ENCODE data around the gene NUFIP2.

NUFIP2 gene

GRCh38 chr17:29247219-29247618, 46.7 kb downstream of the NUFIP2 start:
- no peak overlapping the region for H3K27ac ChIP-seq (ENCODE audit: low read depth, low read length)

GRCh38 chr17:29246628-29247027, 47.3 kb downstream of the NUFIP2 start, which contains the start of gene CRYBA1:
CRYBA1 (plus strand) TSS chr17:29246859; CDS start chr17:29246864, 5 bp downstream.
- no peak for DNase-seq
- Histone ChIP-seq H3K9me3 (ENCODE audit: insufficient read depth, low read depth, low read length) (peaks cover 1% of the 10 kb centered on the region), H4K12ac (ENCODE audit: low read depth, low read length) (no peak within 1 kb of the TSS)

More at GRCh38 chr17:29247219-29247618, 46.7 kb downstream of the NUFIP2 start:
- H3K14ac ChIP-seq (ENCODE audit: low read length), result no peak overlapping the region
- no peak overlapping the region for H3K23ac ChIP-seq (ENCODE audit: low read length)
- no peak overlapping the region for H4K91ac ChIP-seq (ENCODE audit: low read depth, low read length)
- H3K27me3 ChIP-seq (ENCODE audit: insufficient read depth, low read length), result no peaks in the 10 kb centered on the region
- no peak overlapping the region for H3K4me3 ChIP-seq (ENCODE audit: low read depth, low read length)
- peaks cover 5% of the 10 kb centered on the region for H3K79me1 ChIP-seq (ENCODE audit: low read length)
- H3K9ac ChIP-seq (ENCODE audit: low read length), result no peak overlapping the region
- H2BK120ac ChIP-seq (ENCODE audit: insufficient read depth, low read length, poor library complexity), result no peak overlapping the region
- H2AFZ ChIP-seq (ENCODE audit: insufficient read depth, low read length, poor library complexity), result no peak overlapping the region
- no peak for DNase-seq
- 100% methylated on average over 1 of the region's 2 CpGs for WGBS (ENCODE audit: extremely low coverage, insufficient coverage, insufficient read length)
- H4K8ac ChIP-seq (ENCODE audit: low read depth, low read length), result no peak overlapping the region
- no peak overlapping the region for H2BK12ac ChIP-seq (ENCODE audit: low read length)
- H2AK5ac ChIP-seq (ENCODE audit: low read length), result no peak overlapping the region
- H2BK5ac ChIP-seq (ENCODE audit: low read depth, low read length, poor library complexity), result no peak overlapping the region
- no peaks in the 10 kb centered on the region for H3K36me3 ChIP-seq (ENCODE audit: control insufficient read depth in 1 of 2, insufficient read depth in 2 of 2, low read length in 2 of 2)
- H3K4me2 ChIP-seq (ENCODE audit: low read length), result no peak overlapping the region
- H3K9me3 ChIP-seq (ENCODE audit: insufficient read depth, low read depth, low read length), result peaks cover 1% of the 10 kb centered on the region
- H4K12ac ChIP-seq (ENCODE audit: low read depth, low read length), result no peak overlapping the region
- H3K4me1 ChIP-seq (ENCODE audit: control insufficient read depth in 1 of 2, insufficient read depth in 2 of 2, low read length in 2 of 2), result peaks cover 11 to 14% of the 10 kb centered on the region in 2 experiments
- no peak overlapping the region for H3K4ac ChIP-seq (ENCODE audit: low read depth, low read length)
- H3K79me2 ChIP-seq (ENCODE audit: control insufficient read depth, insufficient read depth, low read length, poor library complexity), result peaks cover 2% of the 10 kb centered on the region
- H3K18ac ChIP-seq (ENCODE audit: low read length), result no peak overlapping the region

GRCh38 chr17:29245401-29245800, 48.5 kb downstream of the NUFIP2 start:
- H3K14ac ChIP-seq (ENCODE audit: low read length), result no peak overlapping the region
- no peak overlapping the region for H2BK12ac ChIP-seq (ENCODE audit: low read length)
- no CpG with 5 or more reads among the region's 6 CpGs for whole genome bisulfite sequencing (ENCODE audit: extremely low coverage, insufficient coverage, insufficient read length)
- peaks cover 13 to 18% of the 10 kb centered on the region in 2 experiments for H3K4me1 ChIP-seq (ENCODE audit: control insufficient read depth in 1 of 2, insufficient read depth in 2 of 2, low read length in 2 of 2)
- H2AK5ac ChIP-seq (ENCODE audit: low read length), result no peak overlapping the region
- H3K9me3 ChIP-seq (ENCODE audit: insufficient read depth, low read depth, low read length), result peaks cover 1% of the 10 kb centered on the region
- no peak for DNase-seq
- H3K18ac ChIP-seq (ENCODE audit: low read length), result no peak overlapping the region
- H3K36me3 ChIP-seq (ENCODE audit: control insufficient read depth in 1 of 2, insufficient read depth in 2 of 2, low read length in 2 of 2), result no peaks in the 10 kb centered on the region
- no peak overlapping the region for H3K9ac ChIP-seq (ENCODE audit: low read length)
- H3K23ac ChIP-seq (ENCODE audit: low read length), result no peak overlapping the region
- no peak overlapping the region for H3K4me3 ChIP-seq (ENCODE audit: low read depth, low read length)
- no peak overlapping the region for H2BK5ac ChIP-seq (ENCODE audit: low read depth, low read length, poor library complexity)
- no peak overlapping the region for H4K12ac ChIP-seq (ENCODE audit: low read depth, low read length)
- H3K79me1 ChIP-seq (ENCODE audit: low read length), result peaks cover 2% of the 10 kb centered on the region
- H4K8ac ChIP-seq (ENCODE audit: low read depth, low read length), result no peak overlapping the region
- H4K91ac ChIP-seq (ENCODE audit: low read depth, low read length), result no peak overlapping the region
- no peak overlapping the region for H3K27ac ChIP-seq (ENCODE audit: low read depth, low read length)
- peaks cover 2% of the 10 kb centered on the region for H3K79me2 ChIP-seq (ENCODE audit: control insufficient read depth, insufficient read depth, low read length, poor library complexity)
- H2AFZ ChIP-seq (ENCODE audit: insufficient read depth, low read length, poor library complexity), result no peak overlapping the region
- no peaks in the 10 kb centered on the region for H3K27me3 ChIP-seq (ENCODE audit: insufficient read depth, low read length)
- no peak overlapping the region for H3K4me2 ChIP-seq (ENCODE audit: low read length)
- no peak overlapping the region for H2BK120ac ChIP-seq (ENCODE audit: insufficient read depth, low read length, poor library complexity)
- no peak overlapping the region for H3K4ac ChIP-seq (ENCODE audit: low read depth, low read length)

More at GRCh38 chr17:29246628-29247027, 47.3 kb downstream of the NUFIP2 start, which contains the start of gene CRYBA1:
- no peak within 1 kb of the TSS for H3K18ac ChIP-seq (ENCODE audit: low read length)
- no peak within 1 kb of the TSS for H3K14ac ChIP-seq (ENCODE audit: low read length)
- no peak within 1 kb of the TSS for H3K4ac ChIP-seq (ENCODE audit: low read depth, low read length)
- WGBS (ENCODE audit: extremely low coverage, insufficient coverage, insufficient read length), result no CpG with 5 or more reads among the region's 1 CpG
- peaks cover 2% of the 10 kb centered on the region for H3K79me2 ChIP-seq (ENCODE audit: control insufficient read depth, insufficient read depth, low read length, poor library complexity)
- H2BK120ac ChIP-seq (ENCODE audit: insufficient read depth, low read length, poor library complexity), result peak within 1 kb of the TSS; percentile 20
- no peak within 1 kb of the TSS for H3K9ac ChIP-seq (ENCODE audit: low read length)
- no peak within 1 kb of the TSS for H4K8ac ChIP-seq (ENCODE audit: low read depth, low read length)
- H3K79me1 ChIP-seq (ENCODE audit: low read length), result peaks cover 2% of the 10 kb centered on the region
- no peak within 1 kb of the TSS for H3K4me2 ChIP-seq (ENCODE audit: low read length)
- H3K27me3 ChIP-seq (ENCODE audit: insufficient read depth, low read length), result no peaks in the 10 kb centered on the region
- no peaks in the 10 kb centered on the region for H3K36me3 ChIP-seq (ENCODE audit: control insufficient read depth in 1 of 2, insufficient read depth in 2 of 2, low read length in 2 of 2)
- H4K91ac ChIP-seq (ENCODE audit: low read depth, low read length), result peak within 1 kb of the TSS; percentile 42
- H3K4me1 ChIP-seq (ENCODE audit: control insufficient read depth in 1 of 2, insufficient read depth in 2 of 2, low read length in 2 of 2), result peaks cover 9 to 14% of the 10 kb centered on the region in 2 experiments
- no peak within 1 kb of the TSS for H2AK5ac ChIP-seq (ENCODE audit: low read length)
- H3K23ac ChIP-seq (ENCODE audit: low read length), result no peak within 1 kb of the TSS
- H3K4me3 ChIP-seq (ENCODE audit: low read depth, low read length), result no peak within 1 kb of the TSS
- H2AFZ ChIP-seq (ENCODE audit: insufficient read depth, low read length, poor library complexity), result no peak within 1 kb of the TSS
- no peak within 1 kb of the TSS for H2BK12ac ChIP-seq (ENCODE audit: low read length)
- H2BK5ac ChIP-seq (ENCODE audit: low read depth, low read length, poor library complexity), result no peak within 1 kb of the TSS
- no peak within 1 kb of the TSS for H3K27ac ChIP-seq (ENCODE audit: low read depth, low read length)

GRCh38 chr17:29243792-29244191, 50.2 kb downstream of the NUFIP2 start:
- H3K27me3 ChIP-seq (ENCODE audit: insufficient read depth, low read length), result no peaks in the 10 kb centered on the region
- H3K18ac ChIP-seq (ENCODE audit: low read length), result no peak overlapping the region
- H2BK12ac ChIP-seq (ENCODE audit: low read length), result no peak overlapping the region
- no peak overlapping the region for H3K4ac ChIP-seq (ENCODE audit: low read depth, low read length)
- H3K79me1 ChIP-seq (ENCODE audit: low read length), result no peaks in the 10 kb centered on the region
- no peak overlapping the region for H4K8ac ChIP-seq (ENCODE audit: low read depth, low read length)
- no peak overlapping the region for H3K14ac ChIP-seq (ENCODE audit: low read length)
- H3K9ac ChIP-seq (ENCODE audit: low read length), result no peak overlapping the region
- H2AK5ac ChIP-seq (ENCODE audit: low read length), result no peak overlapping the region
- no peak overlapping the region for H3K23ac ChIP-seq (ENCODE audit: low read length)
- DNase-seq, result peak in 1 of 2 donors; percentile 27
- no peak overlapping the region for H2BK5ac ChIP-seq (ENCODE audit: low read depth, low read length, poor library complexity)
- H2AFZ ChIP-seq (ENCODE audit: insufficient read depth, low read length, poor library complexity), result no peak overlapping the region
- no peak overlapping the region for H4K12ac ChIP-seq (ENCODE audit: low read depth, low read length)
- peaks cover 7 to 9% of the 10 kb centered on the region in 2 experiments for H3K4me1 ChIP-seq (ENCODE audit: control insufficient read depth in 1 of 2, insufficient read depth in 2 of 2, low read length in 2 of 2)
- H3K36me3 ChIP-seq (ENCODE audit: control insufficient read depth in 1 of 2, insufficient read depth in 2 of 2, low read length in 2 of 2), result no peaks in the 10 kb centered on the region
- no peak overlapping the region for H3K4me2 ChIP-seq (ENCODE audit: low read length)
- no CpG with 5 or more reads among the region's 4 CpGs for WGBS (ENCODE audit: extremely low coverage, insufficient coverage, insufficient read length)
- H3K27ac ChIP-seq (ENCODE audit: low read depth, low read length), result no peak overlapping the region
- H2BK120ac ChIP-seq (ENCODE audit: insufficient read depth, low read length, poor library complexity), result no peak overlapping the region
- no peak overlapping the region for H4K91ac ChIP-seq (ENCODE audit: low read depth, low read length)
- H3K79me2 ChIP-seq (ENCODE audit: control insufficient read depth, insufficient read depth, low read length, poor library complexity), result no peaks in the 10 kb centered on the region
- H3K4me3 ChIP-seq (ENCODE audit: low read depth, low read length), result no peak overlapping the region
- no peaks in the 10 kb centered on the region for H3K9me3 ChIP-seq (ENCODE audit: insufficient read depth, low read depth, low read length)
